ENCODE data around the gene WDR72. TPM values are rescaled to one million over a fixed set of nuclear protein-coding genes. Genes with fewer than 3 reads are reported as not detected.

WDR72 gene
- total RNA-seq, 1 donor from 2014 or later, result under 0.01 TPM

DNA sequence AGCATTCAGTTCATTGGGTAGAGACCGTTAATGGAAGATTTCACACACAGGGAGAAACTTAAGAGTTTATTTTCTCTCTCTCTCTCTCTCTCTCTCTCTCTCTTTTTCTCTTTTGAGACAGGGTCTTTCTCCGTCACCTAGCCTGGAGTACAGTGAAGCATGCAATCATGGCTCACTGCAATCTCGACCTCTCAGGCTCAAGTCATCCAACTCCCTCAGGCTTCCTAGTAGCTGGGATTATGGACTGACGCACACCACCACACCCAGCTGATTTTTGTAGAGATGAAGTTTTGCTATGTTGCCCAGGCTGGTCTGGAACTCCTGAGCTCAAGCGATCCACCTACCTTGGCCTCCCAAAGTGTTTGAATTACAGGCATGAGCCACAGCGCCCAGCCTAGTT lies 1.6 kb downstream of the WDR72 start:
- Histone ChIP-seq H3K9me3 (ENCODE audit: control insufficient read depth in 3 of 3, low read length in 3 of 3) (no peaks in the 10 kb centered on the region), H3K9ac (ENCODE audit: low read depth in 1 of 3, low read length in 3 of 3) (no peak overlapping the region), H3K4me1 (ENCODE audit: control insufficient read depth in 3 of 3, insufficient read depth in 3 of 3, low read length in 3 of 3) (no peaks in the 10 kb centered on the region), H3K27ac (ENCODE audit: low read depth, low read length) (no peak overlapping the region), H3K36me3 (ENCODE audit: control insufficient read depth in 3 of 3, insufficient read depth in 3 of 3, low read length in 3 of 3) (no peaks in the 10 kb centered on the region), H3K4me3 (ENCODE audit: low read length in 3 of 3) (no peak overlapping the region), H3K27me3 (ENCODE audit: control insufficient read depth in 3 of 3, insufficient read depth in 3 of 3, low read length in 3 of 3) (peaks cover 6 to 10% (median 8%) of the 10 kb centered on the region in 3 donors)

DNA sequence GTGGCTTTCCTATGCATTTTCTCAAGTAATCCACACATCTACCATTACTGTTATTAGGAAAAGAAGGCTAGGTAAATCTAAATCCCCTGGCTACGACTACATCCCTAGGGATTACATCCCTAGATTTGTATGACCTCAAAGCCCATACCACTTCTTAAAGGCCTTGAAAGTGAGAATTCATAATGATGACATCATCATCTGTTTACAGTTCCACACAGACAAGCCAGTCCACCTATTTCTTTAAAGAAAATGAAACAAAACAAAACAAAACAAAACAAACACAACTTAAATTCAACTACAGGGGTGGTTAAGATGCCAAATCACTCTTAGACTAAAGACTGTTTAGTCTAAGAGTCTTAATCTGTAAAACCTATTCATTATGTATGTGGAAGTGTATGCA lies 5.7 kb downstream of the WDR72 start:
- H3K9me3 ChIP-seq (ENCODE audit: control insufficient read depth in 3 of 3, low read length in 3 of 3), result no peaks in the 10 kb centered on the region
- peaks cover 0 to 2% (median 1%) of the 10 kb centered on the region in 3 donors for H3K27me3 ChIP-seq (ENCODE audit: control insufficient read depth in 3 of 3, insufficient read depth in 3 of 3, low read length in 3 of 3)
- H3K9ac ChIP-seq (ENCODE audit: low read depth in 1 of 3, low read length in 3 of 3), result no peak overlapping the region
- no peaks in the 10 kb centered on the region for H3K4me1 ChIP-seq (ENCODE audit: control insufficient read depth in 3 of 3, insufficient read depth in 3 of 3, low read length in 3 of 3)
- no peak overlapping the region for H3K4me3 ChIP-seq (ENCODE audit: low read length in 3 of 3)
- no peaks in the 10 kb centered on the region for H3K36me3 ChIP-seq (ENCODE audit: control insufficient read depth in 3 of 3, insufficient read depth in 3 of 3, low read length in 3 of 3)
- H3K27ac ChIP-seq (ENCODE audit: low read depth, low read length), result no peak overlapping the region

DNA sequence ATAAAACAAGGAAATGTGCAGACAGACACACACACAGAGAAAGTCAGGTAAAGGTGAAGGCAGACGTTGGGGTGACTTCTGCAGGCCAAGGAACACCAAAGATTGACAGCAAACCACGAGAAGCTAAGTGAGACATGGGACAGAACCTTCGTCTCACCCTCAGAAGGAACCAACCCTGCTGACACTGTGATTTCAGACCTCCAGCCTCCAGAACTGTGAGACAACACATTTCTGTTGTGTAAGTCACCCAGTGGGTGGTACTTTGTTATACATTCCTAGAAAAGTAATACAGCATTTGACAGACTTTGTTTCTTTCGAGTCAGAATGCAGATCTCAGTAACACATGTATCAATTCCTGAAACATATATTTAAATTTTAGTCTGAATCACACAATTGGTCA lies 7.1 kb downstream of the WDR72 start:
- H3K27me3 ChIP-seq (ENCODE audit: control insufficient read depth in 3 of 3, insufficient read depth in 3 of 3, low read length in 3 of 3), result no peaks in the 10 kb centered on the region
- H3K9me3 ChIP-seq (ENCODE audit: control insufficient read depth in 3 of 3, low read length in 3 of 3), result no peaks in the 10 kb centered on the region
- no peak overlapping the region for H3K27ac ChIP-seq (ENCODE audit: low read depth, low read length)
- H3K4me3 ChIP-seq (ENCODE audit: low read length in 3 of 3), result no peak overlapping the region
- no peaks in the 10 kb centered on the region for H3K36me3 ChIP-seq (ENCODE audit: control insufficient read depth in 3 of 3, insufficient read depth in 3 of 3, low read length in 3 of 3)
- no peak overlapping the region for H3K9ac ChIP-seq (ENCODE audit: low read depth in 1 of 3, low read length in 3 of 3)
- no peaks in the 10 kb centered on the region for H3K4me1 ChIP-seq (ENCODE audit: control insufficient read depth in 3 of 3, insufficient read depth in 3 of 3, low read length in 3 of 3)

DNA sequence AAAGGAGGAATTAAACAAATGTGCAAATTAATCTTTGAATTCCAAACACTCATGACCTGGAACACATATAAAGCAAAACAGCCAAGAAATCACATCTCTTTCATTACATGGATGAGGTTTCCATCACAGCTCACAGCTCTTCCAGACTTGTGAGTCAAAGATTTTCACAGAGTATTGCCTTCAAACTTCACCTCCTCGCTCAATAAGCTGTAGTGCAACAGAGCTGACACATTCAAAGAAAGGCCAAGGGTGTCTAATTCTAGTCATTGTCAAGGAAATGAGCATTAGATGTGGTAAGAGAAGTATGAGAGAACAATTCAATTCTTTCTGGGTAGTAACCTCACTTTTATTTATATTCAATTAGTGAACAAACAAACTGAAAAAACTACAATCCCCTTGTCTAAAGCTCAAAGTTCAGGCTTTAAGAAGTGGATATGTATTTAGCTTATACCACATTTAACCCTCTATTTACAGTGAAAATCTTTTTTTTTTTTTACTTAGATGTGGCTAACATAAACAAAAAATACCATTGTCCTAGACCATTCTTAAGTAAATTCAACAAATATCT lies 11.9 kb downstream of the WDR72 start:
- Histone ChIP-seq H3K27ac (ENCODE audit: low read depth, low read length) (no peak overlapping the region), H3K27me3 (ENCODE audit: control insufficient read depth in 3 of 3, insufficient read depth in 3 of 3, low read length in 3 of 3) (no peaks in the 10 kb centered on the region), H3K9me3 (ENCODE audit: control insufficient read depth in 3 of 3, low read length in 3 of 3) (no peaks in the 10 kb centered on the region), H3K4me3 (ENCODE audit: low read length in 3 of 3) (no peak overlapping the region), H3K36me3 (ENCODE audit: control insufficient read depth in 3 of 3, insufficient read depth in 3 of 3, low read length in 3 of 3) (no peaks in the 10 kb centered on the region), H3K4me1 (ENCODE audit: control insufficient read depth in 3 of 3, insufficient read depth in 3 of 3, low read length in 3 of 3) (no peaks in the 10 kb centered on the region), H3K9ac (ENCODE audit: low read depth in 1 of 3, low read length in 3 of 3) (no peak overlapping the region)

DNA sequence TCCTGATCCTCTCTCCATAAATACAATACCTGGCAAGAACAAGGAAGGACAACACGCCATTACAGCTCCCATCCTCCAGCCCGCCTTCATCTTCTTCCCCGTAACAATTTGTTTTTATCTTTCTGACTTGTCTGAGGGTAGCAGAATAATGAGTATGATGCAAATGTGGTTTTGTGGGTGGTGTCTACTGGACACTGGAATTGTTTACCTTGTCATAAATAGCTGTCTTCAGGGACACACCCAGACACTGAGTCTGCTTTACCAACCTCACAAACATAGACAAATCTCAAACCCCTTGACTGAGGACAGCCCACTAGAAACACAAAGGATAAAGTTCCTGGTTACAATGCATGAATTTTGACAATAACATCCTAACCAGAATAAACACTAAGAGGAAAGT lies 13.4 kb downstream of the WDR72 start:
- Histone ChIP-seq H3K27ac (ENCODE audit: low read depth, low read length) (no peak overlapping the region), H3K9me3 (ENCODE audit: control insufficient read depth in 3 of 3, low read length in 3 of 3) (no peaks in the 10 kb centered on the region), H3K4me1 (ENCODE audit: control insufficient read depth in 3 of 3, insufficient read depth in 3 of 3, low read length in 3 of 3) (no peaks in the 10 kb centered on the region), H3K27me3 (ENCODE audit: control insufficient read depth in 3 of 3, insufficient read depth in 3 of 3, low read length in 3 of 3) (no peaks in the 10 kb centered on the region), H3K9ac (ENCODE audit: low read depth in 1 of 3, low read length in 3 of 3) (no peak overlapping the region), H3K4me3 (ENCODE audit: low read length in 3 of 3) (no peak overlapping the region), H3K36me3 (ENCODE audit: control insufficient read depth in 3 of 3, insufficient read depth in 3 of 3, low read length in 3 of 3) (no peaks in the 10 kb centered on the region)

DNA sequence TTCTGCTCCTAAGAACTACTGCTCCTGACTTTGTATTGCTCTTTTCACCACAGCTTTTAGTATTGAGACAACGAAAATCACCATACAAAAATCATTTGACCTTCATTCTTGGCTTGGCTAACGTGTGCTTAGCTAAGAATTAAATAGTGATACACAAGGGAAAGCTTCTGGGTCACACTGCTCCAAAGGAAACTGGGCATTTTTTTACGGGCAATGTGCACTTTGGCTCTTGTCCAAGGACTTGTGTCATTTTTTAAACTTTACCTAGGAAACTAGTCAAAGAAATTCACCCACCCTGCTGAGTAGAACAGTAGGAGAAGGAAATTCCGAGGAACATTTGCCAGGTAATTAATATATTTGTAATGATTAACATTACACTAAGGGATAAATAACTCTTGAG lies 19.8 kb downstream of the WDR72 start:
- Histone ChIP-seq H3K27me3 (ENCODE audit: control insufficient read depth in 3 of 3, insufficient read depth in 3 of 3, low read length in 3 of 3) (no peaks in the 10 kb centered on the region), H3K36me3 (ENCODE audit: control insufficient read depth in 3 of 3, insufficient read depth in 3 of 3, low read length in 3 of 3) (no peaks in the 10 kb centered on the region), H3K9ac (ENCODE audit: low read depth in 1 of 3, low read length in 3 of 3) (no peak overlapping the region), H3K27ac (ENCODE audit: low read depth, low read length) (no peak overlapping the region), H3K9me3 (ENCODE audit: control insufficient read depth in 3 of 3, low read length in 3 of 3) (no peaks in the 10 kb centered on the region), H3K4me3 (ENCODE audit: low read length in 3 of 3) (no peak overlapping the region), H3K4me1 (ENCODE audit: control insufficient read depth in 3 of 3, insufficient read depth in 3 of 3, low read length in 3 of 3) (no peaks in the 10 kb centered on the region)

DNA sequence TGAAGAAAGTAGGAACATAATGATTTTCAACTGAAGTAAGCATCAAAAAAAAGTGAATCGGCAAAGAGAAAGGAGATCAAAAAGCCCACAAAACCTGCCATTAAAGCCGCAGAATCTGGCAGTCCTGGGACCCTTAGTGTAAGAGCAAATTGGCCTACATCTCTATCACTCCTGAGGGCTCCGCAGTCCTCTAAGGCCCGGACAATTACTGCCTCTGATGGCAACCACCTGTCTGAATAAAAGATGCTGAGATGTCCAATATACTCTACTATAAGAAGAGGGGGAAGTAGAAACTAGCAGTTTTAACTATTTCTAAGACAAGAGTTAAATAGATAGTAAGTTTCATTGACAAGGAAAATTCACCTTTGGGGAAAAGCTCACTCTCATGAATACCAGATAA lies 20.3 kb downstream of the WDR72 start:
- H3K36me3 ChIP-seq (ENCODE audit: control insufficient read depth in 3 of 3, insufficient read depth in 3 of 3, low read length in 3 of 3), result no peaks in the 10 kb centered on the region

DNA sequence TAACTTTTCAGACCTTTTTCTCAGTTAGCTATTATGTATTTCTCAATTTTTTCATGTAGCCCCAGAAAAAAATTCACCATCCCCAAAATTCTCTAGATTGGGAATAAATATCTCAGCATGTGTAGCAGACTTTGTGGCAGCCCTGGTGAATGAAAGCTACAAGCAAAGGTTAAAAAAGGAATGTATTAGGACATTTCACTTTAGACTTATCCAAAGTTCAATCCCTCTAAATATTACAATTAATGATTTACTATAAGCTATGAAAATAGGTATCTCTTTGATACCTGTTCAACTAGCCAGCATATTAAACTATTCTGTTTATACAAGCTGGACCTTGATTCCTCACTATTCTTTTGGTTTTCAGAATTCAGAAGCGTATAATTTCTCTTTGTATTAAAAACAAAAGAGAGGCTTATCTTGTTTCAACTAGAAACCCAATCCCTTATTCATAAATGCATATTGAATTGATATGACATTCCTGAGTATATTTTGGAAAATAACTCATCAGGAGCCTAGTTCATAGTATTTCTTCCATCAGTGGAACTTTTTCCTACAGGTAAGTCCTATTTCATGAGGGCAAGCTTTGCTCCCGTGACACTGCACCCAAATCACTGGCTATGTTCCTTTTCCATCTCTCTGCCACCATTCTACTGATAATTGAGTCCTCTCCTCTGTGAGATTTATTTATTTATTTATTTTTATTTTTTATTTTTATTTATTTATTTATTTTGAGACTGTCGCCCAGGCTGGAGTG lies 38.0 kb downstream of the WDR72 start:
- Histone ChIP-seq H3K4me3 (ENCODE audit: low read length in 3 of 3) (no peak overlapping the region), H3K36me3 (ENCODE audit: control insufficient read depth in 3 of 3, insufficient read depth in 3 of 3, low read length in 3 of 3) (no peaks in the 10 kb centered on the region), H3K4me1 (ENCODE audit: control insufficient read depth in 3 of 3, insufficient read depth in 3 of 3, low read length in 3 of 3) (no peaks in the 10 kb centered on the region), H3K27ac (ENCODE audit: low read depth, low read length) (no peak overlapping the region), H3K9me3 (ENCODE audit: control insufficient read depth in 3 of 3, low read length in 3 of 3) (no peaks in the 10 kb centered on the region), H3K9ac (ENCODE audit: low read depth in 1 of 3, low read length in 3 of 3) (no peak overlapping the region), H3K27me3 (ENCODE audit: control insufficient read depth in 3 of 3, insufficient read depth in 3 of 3, low read length in 3 of 3) (no peaks in the 10 kb centered on the region)

More for the DNA sequence above, 20.3 kb downstream of the WDR72 start:
- H3K4me3 ChIP-seq (ENCODE audit: low read length in 3 of 3), result no peak overlapping the region
- H3K27ac ChIP-seq (ENCODE audit: low read depth, low read length), result no peak overlapping the region
- no peaks in the 10 kb centered on the region for H3K9me3 ChIP-seq (ENCODE audit: control insufficient read depth in 3 of 3, low read length in 3 of 3)
- H3K9ac ChIP-seq (ENCODE audit: low read depth in 1 of 3, low read length in 3 of 3), result no peak overlapping the region
- no peaks in the 10 kb centered on the region for H3K4me1 ChIP-seq (ENCODE audit: control insufficient read depth in 3 of 3, insufficient read depth in 3 of 3, low read length in 3 of 3)
- no peaks in the 10 kb centered on the region for H3K27me3 ChIP-seq (ENCODE audit: control insufficient read depth in 3 of 3, insufficient read depth in 3 of 3, low read length in 3 of 3)

DNA sequence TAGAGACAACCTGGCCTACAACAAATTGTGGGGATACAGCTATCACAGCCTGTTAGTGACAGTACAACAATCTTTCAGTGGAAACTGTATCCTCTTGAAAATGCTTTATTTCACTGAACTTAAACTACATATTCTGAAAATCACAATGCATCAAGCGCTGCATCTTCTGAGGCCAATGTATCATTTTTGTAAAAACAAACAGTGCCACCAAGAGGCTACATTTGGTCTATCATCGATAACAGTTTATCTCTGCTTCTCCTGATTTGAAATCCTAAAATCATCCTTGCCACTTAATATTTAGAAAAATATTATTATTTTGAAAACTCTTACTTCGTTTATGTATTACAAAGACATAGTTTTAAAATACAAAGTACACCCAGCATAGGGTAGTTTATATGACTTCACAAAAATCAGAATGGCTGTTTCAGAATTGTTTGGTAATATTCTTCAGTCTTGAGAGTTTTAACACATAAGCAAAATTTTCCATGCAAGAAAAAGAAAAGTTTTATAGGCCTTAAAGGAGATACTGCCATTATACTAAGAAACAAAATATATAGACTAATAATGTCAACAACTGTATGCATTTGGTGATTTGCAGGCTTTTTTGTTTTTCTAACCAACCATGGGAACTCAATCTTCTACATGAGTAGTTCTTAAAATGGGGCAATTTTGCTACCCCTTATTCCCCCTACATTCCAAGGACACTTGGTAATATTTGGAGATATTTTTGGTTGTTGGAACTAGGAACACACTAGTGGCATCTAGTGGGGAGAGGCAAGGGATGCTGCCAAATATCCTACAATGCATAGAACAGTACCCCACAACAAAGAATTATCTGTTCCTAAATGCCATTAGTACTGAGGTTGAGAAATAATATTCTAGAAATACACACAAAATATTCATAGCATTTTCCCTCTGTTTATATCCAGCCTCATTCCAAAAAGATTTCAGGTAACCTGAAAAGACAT lies 42.3 kb downstream of the WDR72 start:
- Histone ChIP-seq H3K27me3 (ENCODE audit: control insufficient read depth in 3 of 3, insufficient read depth in 3 of 3, low read length in 3 of 3) (no peaks in the 10 kb centered on the region), H3K4me1 (ENCODE audit: control insufficient read depth in 3 of 3, insufficient read depth in 3 of 3, low read length in 3 of 3) (no peaks in the 10 kb centered on the region), H3K9ac (ENCODE audit: low read depth in 1 of 3, low read length in 3 of 3) (no peak overlapping the region), H3K36me3 (ENCODE audit: control insufficient read depth in 3 of 3, insufficient read depth in 3 of 3, low read length in 3 of 3) (no peaks in the 10 kb centered on the region), H3K9me3 (ENCODE audit: control insufficient read depth in 3 of 3, low read length in 3 of 3) (no peaks in the 10 kb centered on the region), H3K27ac (ENCODE audit: low read depth, low read length) (no peak overlapping the region), H3K4me3 (ENCODE audit: low read length in 3 of 3) (no peak overlapping the region)

DNA sequence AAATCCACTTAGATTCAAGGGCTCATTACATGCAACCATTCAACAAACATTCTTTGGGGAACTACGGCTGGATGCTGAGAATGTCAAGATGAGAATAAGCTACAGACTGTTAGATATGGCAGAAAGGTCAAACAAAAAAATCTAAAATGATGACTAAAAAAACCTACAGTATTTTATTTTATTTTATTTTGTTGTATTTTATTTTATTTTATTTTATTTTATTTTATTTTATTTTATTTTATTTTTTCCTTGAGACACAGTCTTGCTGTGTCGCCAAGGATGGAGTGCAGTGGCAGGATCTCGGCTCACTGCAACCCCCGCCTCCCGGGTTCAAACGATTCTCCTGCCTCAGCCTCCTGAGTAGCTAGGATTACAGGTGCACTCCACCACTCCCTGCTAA lies 46.2 kb downstream of the WDR72 start:
- no peak overlapping the region for H3K27ac ChIP-seq (ENCODE audit: low read depth, low read length)
- no peaks in the 10 kb centered on the region for H3K27me3 ChIP-seq (ENCODE audit: control insufficient read depth in 3 of 3, insufficient read depth in 3 of 3, low read length in 3 of 3)
- H3K9me3 ChIP-seq (ENCODE audit: control insufficient read depth in 3 of 3, low read length in 3 of 3), result no peaks in the 10 kb centered on the region
- no peaks in the 10 kb centered on the region for H3K36me3 ChIP-seq (ENCODE audit: control insufficient read depth in 3 of 3, insufficient read depth in 3 of 3, low read length in 3 of 3)
- no peak overlapping the region for H3K9ac ChIP-seq (ENCODE audit: low read depth in 1 of 3, low read length in 3 of 3)
- no peak overlapping the region for H3K4me3 ChIP-seq (ENCODE audit: low read length in 3 of 3)
- no peaks in the 10 kb centered on the region for H3K4me1 ChIP-seq (ENCODE audit: control insufficient read depth in 3 of 3, insufficient read depth in 3 of 3, low read length in 3 of 3)

Measured in skeletal muscle tissue (tissue), 4 donors.